Myometrial cell (primary cell): ENCODE measurements around the gene SEMA4G. TPM values are rescaled to one million over a fixed set of nuclear protein-coding genes. Genes with fewer than 3 reads are reported as not detected.

Experiments used
- total RNA-seq: library from RNA; depleted of rRNA; stranded (reverse); fragments of >200 nt; gene quantifications from 2 replicates; pipeline ENCODE4 v1.2.3, GENCODE V29; 2015

The SEMA4G gene, protein sequence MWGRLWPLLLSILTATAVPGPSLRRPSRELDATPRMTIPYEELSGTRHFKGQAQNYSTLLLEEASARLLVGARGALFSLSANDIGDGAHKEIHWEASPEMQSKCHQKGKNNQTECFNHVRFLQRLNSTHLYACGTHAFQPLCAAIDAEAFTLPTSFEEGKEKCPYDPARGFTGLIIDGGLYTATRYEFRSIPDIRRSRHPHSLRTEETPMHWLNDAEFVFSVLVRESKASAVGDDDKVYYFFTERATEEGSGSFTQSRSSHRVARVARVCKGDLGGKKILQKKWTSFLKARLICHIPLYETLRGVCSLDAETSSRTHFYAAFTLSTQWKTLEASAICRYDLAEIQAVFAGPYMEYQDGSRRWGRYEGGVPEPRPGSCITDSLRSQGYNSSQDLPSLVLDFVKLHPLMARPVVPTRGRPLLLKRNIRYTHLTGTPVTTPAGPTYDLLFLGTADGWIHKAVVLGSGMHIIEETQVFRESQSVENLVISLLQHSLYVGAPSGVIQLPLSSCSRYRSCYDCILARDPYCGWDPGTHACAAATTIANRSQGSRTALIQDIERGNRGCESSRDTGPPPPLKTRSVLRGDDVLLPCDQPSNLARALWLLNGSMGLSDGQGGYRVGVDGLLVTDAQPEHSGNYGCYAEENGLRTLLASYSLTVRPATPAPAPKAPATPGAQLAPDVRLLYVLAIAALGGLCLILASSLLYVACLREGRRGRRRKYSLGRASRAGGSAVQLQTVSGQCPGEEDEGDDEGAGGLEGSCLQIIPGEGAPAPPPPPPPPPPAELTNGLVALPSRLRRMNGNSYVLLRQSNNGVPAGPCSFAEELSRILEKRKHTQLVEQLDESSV
- total RNA-seq, result 0.29 and 0.89 TPM in 2 replicates

DNA sequence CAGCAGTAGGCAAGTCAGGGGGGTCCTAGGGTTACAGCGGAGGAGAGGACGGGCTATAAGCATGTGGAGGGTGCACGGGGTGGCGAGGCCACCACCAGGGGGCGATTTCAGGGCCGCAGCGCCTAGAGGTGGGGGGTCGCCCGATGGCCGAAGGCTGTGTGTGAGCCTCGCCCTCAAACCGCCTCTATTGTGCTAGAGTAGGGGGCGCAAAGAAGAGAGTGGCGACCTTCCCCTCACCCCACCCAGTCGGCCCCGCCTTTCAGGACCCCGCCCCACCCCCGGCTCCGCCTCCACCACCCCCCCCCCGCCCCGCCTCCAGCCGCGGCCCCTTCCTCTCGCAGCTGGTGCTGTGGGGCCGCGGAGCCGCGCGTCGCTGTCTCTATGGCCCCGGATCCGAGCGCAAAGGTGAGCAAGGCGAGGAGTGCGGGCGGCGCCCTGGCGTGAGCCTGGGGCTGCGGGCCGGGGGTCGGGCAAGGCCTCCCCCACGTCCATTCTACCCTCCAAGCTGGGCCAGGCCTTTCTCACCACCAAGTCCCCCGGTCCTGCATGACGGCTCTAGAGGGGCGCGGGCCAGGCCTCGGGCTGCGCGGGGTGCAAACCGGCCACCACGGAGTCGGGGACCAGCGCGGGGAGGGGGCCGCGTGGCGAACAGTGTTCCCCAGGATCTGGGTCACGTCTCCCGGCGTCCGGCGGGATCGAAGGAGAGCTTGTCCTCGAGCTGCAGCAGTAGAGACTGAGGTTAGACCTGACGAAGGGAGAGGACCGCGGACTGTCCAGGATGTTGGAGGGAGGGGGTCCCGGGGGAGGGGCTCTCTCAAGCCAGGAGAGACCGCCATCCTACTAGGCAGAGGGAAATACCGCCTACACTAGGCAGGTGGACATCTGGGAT lies at the start of gene SEMA4G:
TSS of gene SEMA4G (plus strand) at position 318 of the 889 bp plus-strand sequence. CDS start 3,409 bp downstream, outside the sequence.

DNA sequence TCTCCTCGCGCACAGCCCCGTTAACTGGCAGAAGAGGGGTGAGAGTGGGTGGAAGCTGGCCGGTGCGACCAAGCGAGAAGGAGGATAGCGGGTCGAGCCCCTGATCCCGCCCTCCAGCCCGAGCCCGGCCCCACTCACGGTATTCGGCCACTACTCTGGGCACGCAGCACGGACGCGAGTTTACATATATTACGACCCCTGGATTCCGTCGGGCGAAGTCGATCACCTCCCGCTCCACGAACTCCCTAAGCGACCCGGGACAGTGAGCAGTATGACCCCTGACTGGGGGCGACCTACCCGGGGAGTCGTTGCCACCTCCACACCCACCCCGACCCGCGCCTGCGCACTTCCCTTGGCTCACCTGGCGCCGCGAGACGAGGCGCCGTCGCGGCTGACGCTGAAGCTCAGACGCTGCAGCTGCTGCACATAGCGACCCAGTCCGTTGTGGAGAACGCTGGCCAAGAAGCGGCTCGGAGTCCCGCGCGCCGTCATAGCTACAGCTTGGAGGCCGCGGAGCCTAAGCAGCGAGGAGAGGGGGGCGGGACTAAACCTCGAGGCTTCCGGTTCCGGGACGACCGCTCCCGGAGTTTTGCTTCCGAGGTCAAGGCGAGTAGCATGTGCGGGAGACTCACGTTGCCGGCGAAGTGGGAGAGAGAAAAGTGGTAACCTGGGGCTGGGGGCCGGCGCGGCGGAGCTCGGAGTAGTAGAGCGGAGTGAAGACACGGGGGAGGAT lies 17.8 kb downstream of the SEMA4G start, which contains the start of the genes MRPL43 and TWNK:
TSS of gene MRPL43 (minus strand) at position 546 of the 733 bp plus-strand sequence. CDS start at position 492, 54 bp downstream.
TSS of gene TWNK (plus strand) at position 592 of the 733 bp plus-strand sequence. CDS start 668 bp downstream, outside the sequence.

DNA sequence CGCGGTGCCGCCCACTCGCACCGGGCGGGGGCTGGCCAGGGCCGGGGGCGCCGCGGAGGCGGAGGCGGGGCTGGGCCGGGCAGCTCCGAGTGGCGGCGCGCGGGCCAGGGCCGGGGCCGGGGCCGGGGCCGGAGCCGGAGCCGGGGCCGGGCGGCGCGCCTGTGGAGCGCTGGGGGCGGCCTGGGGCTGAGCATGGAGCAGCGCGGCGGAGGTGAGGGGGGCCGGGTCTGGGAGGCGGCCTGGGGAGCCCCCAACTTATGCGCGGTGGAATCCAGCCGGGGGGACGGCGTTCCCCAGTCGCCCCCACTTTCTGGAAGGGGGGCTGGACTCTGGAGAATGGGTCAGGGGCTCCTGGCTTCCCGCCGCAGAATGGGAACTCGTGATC lies 30.4 kb downstream of the SEMA4G start, which contains the start of gene LZTS2:
TSS of gene LZTS2 (plus strand) at position 67 of the 385 bp plus-strand sequence. CDS start 2,731 bp downstream, outside the sequence.

Other genes with a start within 250 kb of the SEMA4G start
- not detected in 2 replicates for gene PAX2, start 223.9 kb upstream of the SEMA4G start, total RNA-seq
- 29.1 and 34.6 TPM in 2 replicates for gene SLF2, start 56.5 kb upstream of the SEMA4G start, total RNA-seq
- gene MRPL43, start 18.0 kb downstream of the SEMA4G start, total RNA-seq, result 119 and 129 TPM in 2 replicates
- gene TWNK, start 18.0 kb downstream of the SEMA4G start, total RNA-seq, result 1.7 and 3.7 TPM in 2 replicates
- gene LZTS2, start 30.3 kb downstream of the SEMA4G start, total RNA-seq, result 81.7 and 109 TPM in 2 replicates
- 1.4 and 2.6 TPM in 2 replicates for gene PDZD7, start 61.6 kb downstream of the SEMA4G start, total RNA-seq
- gene SFXN3, start 61.7 kb downstream of the SEMA4G start, total RNA-seq, result 48.7 and 61.7 TPM in 2 replicates
- gene KAZALD1, start 92.5 kb downstream of the SEMA4G start, total RNA-seq, result 9.4 and 9.8 TPM in 2 replicates
- gene TLX1, start 161.8 kb downstream of the SEMA4G start, total RNA-seq, result not detected in 2 replicates